GM12878 (cell line): ENCODE results near the gene LSM5. TPM values are rescaled to one million over a fixed set of nuclear protein-coding genes. Genes with fewer than 3 reads are reported as not detected.

Experiments
- ATAC-seq: fragments of 200-7000 bp; cut with Tn5 transposase; 3 replicates; pipeline ENCODE4 v1.9.1; 2020; ENCODE audit warnings: mild to moderate bottlenecking, moderate library complexity
- BruUV-seq: library from RNA; stranded (reverse); fragments of 400-500 nt; replicated peaks from 2 replicates; lab custom pipeline; 2021; lab: Mats Ljungman, UMichigan
- CTCF ChIA-PET: fragments of 300-600 bp; sonication (Branson Sonifier 250); formaldehyde crosslinking; extraction: SDS; loops from one replicate; lab custom pipeline; 2021; ENCODE audit warnings: inconsistent platforms; lab: Yijun Ruan, JAX
- POLR2A ChIA-PET: fragments of 350-600 bp; formaldehyde crosslinking; extraction: SDS; loops from one replicate; lab custom pipeline; 2021; ENCODE audit warnings: inconsistent platforms; lab: Charles Lee
- RAD21 ChIA-PET: fragments of 300-600 bp; sonication (Branson Sonifier 250); formaldehyde crosslinking; loops from one replicate; lab custom pipeline; 2023; ENCODE audit warnings: antibody characterized with exemption; ENCODE audit not compliant: unreplicated experiment; lab: Charles Lee
- SMC1A ChIA-PET: fragments of 300-600 bp; sonication (Branson Sonifier 250); formaldehyde crosslinking; loops from one replicate; lab custom pipeline; 2023; ENCODE audit not compliant: unreplicated experiment, uncharacterized antibody; lab: Charles Lee
- DNase-seq: peaks from one replicate; pipeline ENCODE4 v3.0.0-alpha.2; 2011; ENCODE audit warnings: low read depth, low spot score
- FAIRE-seq: peaks from 3 replicates; lab custom pipeline; 2011; peaks lifted over from hg19 to GRCh38; lab: Jason Lieb, UNC
- H2AFZ ChIP-seq: 2 replicates; pipeline ENCODE4 v1.6.0; 2011; ENCODE audit warnings: low read depth, low read length, control low read depth; ENCODE audit not compliant: control insufficient read depth
- H3K27ac ChIP-seq: 2 replicates; pipeline ENCODE4 v1.5.1; 2011; ENCODE audit warnings: control low read depth; ENCODE audit not compliant: control insufficient read depth, insufficient read depth
- H3K27me3 ChIP-seq, 2 experiments: replicated peaks in 1 of 2; 2 replicates each; pipeline versions ENCODE4 v1.6.0 to v1.6.1; 2011; ENCODE audit warnings: low read length in 1 of 2; ENCODE audit not compliant: control insufficient read depth in 2 of 2, insufficient read depth in 2 of 2
- H3K36me3 ChIP-seq, 2 experiments: 2 replicates each; pipeline ENCODE4 v1.5.1; 2011; ENCODE audit warnings: low read length in 1 of 2; ENCODE audit not compliant: control insufficient read depth in 2 of 2, insufficient read depth in 2 of 2
- H3K4me1 ChIP-seq: 2 replicates; pipeline ENCODE4 v1.6.1; 2011; ENCODE audit warnings: mild to moderate bottlenecking, low read length, moderate library complexity, mixed read lengths; ENCODE audit not compliant: control insufficient read depth, insufficient read depth
- H3K4me2 ChIP-seq: 2 replicates; pipeline ENCODE4 v1.6.0; 2011; ENCODE audit warnings: control low read depth; ENCODE audit not compliant: control insufficient read depth, insufficient read depth
- H3K4me3 ChIP-seq: fragments of 200-600 bp; sonication (generic); 2 replicates; pipeline ENCODE4 v1.5.1; 2016
- H3K79me2 ChIP-seq: 2 replicates; pipeline ENCODE4 v1.6.0; 2011; ENCODE audit warnings: low read length; ENCODE audit not compliant: control insufficient read depth, insufficient read depth
- H3K9ac ChIP-seq: 2 replicates; pipeline ENCODE4 v1.8.0; 2011; ENCODE audit warnings: low read length, control low read depth, mixed read lengths; ENCODE audit not compliant: control insufficient read depth, insufficient read depth
- H3K9me3 ChIP-seq: replicated peaks from 3 replicates; pipeline ENCODE4 v1.5.1; 2011; ENCODE audit warnings: mild to moderate bottlenecking, low read length; ENCODE audit not compliant: control insufficient read depth, insufficient read depth
- H4K20me1 ChIP-seq: 2 replicates; pipeline ENCODE4 v1.6.0; 2011; ENCODE audit not compliant: control insufficient read depth, insufficient read depth
- BRCA1 ChIP-seq: IDR thresholded peaks from 2 replicates; pipeline ENCODE4 v1.6.1; 2011; ENCODE audit warnings: low read depth, low read length, improper control_type of control experiment
- CREM ChIP-seq: IDR thresholded peaks from 2 replicates; pipeline ENCODE4 v1.6.1; 2014; ENCODE audit warnings: antibody characterized with exemption, low read depth
- ELK1 ChIP-seq: IDR thresholded peaks from 2 replicates; pipeline ENCODE4 v1.6.1; 2012; ENCODE audit warnings: low read depth, low read length, improper control_type of control experiment
- IKZF2 ChIP-seq, 2 experiments: fragments of 450-650 bp; IDR thresholded peaks; 2 replicates each; pipeline ENCODE4 v1.6.1; 2017; ENCODE audit warnings: mild to moderate bottlenecking in 2 of 2, moderate library complexity in 2 of 2
- MTA2 ChIP-seq: fragments of 450-650 bp; IDR thresholded peaks from 2 replicates; pipeline ENCODE4 v1.6.1; 2016; ENCODE audit warnings: low read depth, mild to moderate bottlenecking, moderate library complexity
- NFYA ChIP-seq: IDR thresholded peaks from 2 replicates; pipeline ENCODE4 v1.6.1; 2011; ENCODE audit warnings: low read depth, mild to moderate bottlenecking, low read length, improper control_type of control experiment, borderline replicate concordance
- RELB ChIP-seq: fragments of 450-650 bp; IDR thresholded peaks from 2 replicates; pipeline ENCODE4 v1.6.1; 2017; ENCODE audit warnings: low read depth, mild to moderate bottlenecking, moderate library complexity
- SUZ12 ChIP-seq: fragments of 200-600 bp; sonication (generic); IDR thresholded peaks from one replicate; pipeline ENCODE4 v1.6.1; 2018; ENCODE audit warnings: antibody characterized with exemption, mild to moderate bottlenecking; ENCODE audit not compliant: unreplicated experiment
- USF1 ChIP-seq: IDR thresholded peaks from 2 replicates; pipeline ENCODE4 v1.6.1; 2011; ENCODE audit warnings: borderline replicate concordance, low read depth, mild to moderate bottlenecking, moderate library complexity, mixed read lengths, low read length; ENCODE audit not compliant: insufficient read depth; ENCODE audit errors: extremely low read length
- ZNF217 ChIP-seq: fragments of 450-650 bp; IDR thresholded peaks from 2 replicates; pipeline ENCODE4 v1.6.1; 2017; ENCODE audit warnings: antibody characterized with exemption, mild to moderate bottlenecking
- WGBS: methylation state at CpG from one replicate; pipeline ENCODE4 v1.1.6; 2016; ENCODE audit warnings: low lambda C conversion rate; ENCODE audit not compliant: insufficient replicate concordance, insufficient coverage; ENCODE audit errors: missing lambda C conversion rate; 5-methylcytosine and 5-hydroxymethylcytosine counted together
- in situ Hi-C: fragments of 300-500 bp; cut with MboI; formaldehyde crosslinking; loops from 9 replicates; pipeline ENCODE4 v1.14.3; 2018; ENCODE audit warnings: mixed read lengths
- intact Hi-C: fragments of 100-400 bp; cut with micrococcal nuclease; formaldehyde crosslinking; loops from one replicate; pipeline ENCODE4 v1.14.2; 2022; ENCODE audit not compliant: unreplicated experiment
- polyA plus RNA-seq, 11 experiments: library from polyadenylated mRNA; depleted of rRNA in 4 of 11; unstranded in 6 of 11; stranded (reverse) in 5 of 11; fragments of >200 nt; fragmentation: Nextera tagmentation in 4 of 11; fragmentation: Illumina TruSeq in 1 of 11; extraction: Ambion mirVana in 4 of 11; extraction: Trizol in 1 of 11; gene quantifications; 1 replicate in 1 of 11; 2 replicates in 10 of 11; pipeline versions ENCODE4 v1.2.1 to v1.2.3, GENCODE V29; 2011 to 2016; ENCODE audit warnings: inconsistent platforms in 2 of 11, missing spikeins in 2 of 11, low read depth in 1 of 11
- total RNA-seq, 4 experiments: library from RNA; depleted of rRNA in 3 of 4; stranded (reverse); fragments of >200 nt in 3 of 4; fragmentation: Illumina TruSeq in 1 of 4; extraction: Trizol in 1 of 4; gene quantifications; 2 replicates each; pipeline versions ENCODE4 v1.2.1 to v1.2.3, GENCODE V29; 2013 to 2021
- TF ChIP-seq, protein P1 (sequence below): fragments of 450-650 bp; IDR thresholded peaks from 2 replicates; pipeline ENCODE4 v1.6.1; 2016; ENCODE audit warnings: mild to moderate bottlenecking, moderate library complexity, borderline replicate concordance
- TF ChIP-seq, protein P2 (sequence below): IDR thresholded peaks from 2 replicates; pipeline ENCODE4 v1.6.1; 2011; ENCODE audit warnings: borderline replicate concordance, low read depth, mild to moderate bottlenecking, moderate library complexity, low read length; ENCODE audit not compliant: insufficient read depth, poor library complexity, severe bottlenecking

Gene LSM5
- total and polyA plus RNA-seq, 10 of the 15 experiments (the other 5 are each of a cell fraction or from before 2014, with no cell fraction given), result 29.4 to 538 (median 145) TPM

- 0 out of 4 replicates have a peak, but pooled peaks of 1 of the 2 experiments have one; percentile 1 for TF ChIP-seq IKZF2 (IDR thresholded peaks at IDR 0.05)
- TF ChIP-seq RELB, result peak; percentile 40; the same call in 1 of the 2 replicates
- no peak for TF ChIP-seq USF1
- TF ChIP-seq, all 136 proteins: peak for 9
Observed at GRCh38 chr7:32494946-32495297, 4.7 kb upstream of the LSM5 start (continued).

DNA sequence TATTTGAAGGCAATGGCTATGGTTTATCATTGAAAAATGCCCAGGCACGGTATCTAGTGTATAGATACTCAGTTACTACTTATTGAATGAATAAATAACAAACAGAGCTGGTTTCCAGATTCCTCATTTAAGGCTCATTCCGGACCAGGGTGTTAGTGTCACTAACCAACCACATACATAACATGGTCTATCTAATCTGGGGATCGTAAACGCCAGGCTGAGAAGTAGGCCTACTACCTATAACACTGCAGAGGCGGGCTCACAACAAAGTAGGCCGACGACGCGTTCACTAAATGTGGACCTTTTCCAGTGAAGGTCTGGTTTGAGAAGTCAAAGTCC is 423 bp downstream of the LSM5 start:
- no peaks in the 10 kb centered on the region for H4K20me1 ChIP-seq
- H3K4me3 ChIP-seq, result peak overlapping the region; percentile 84
- in situ Hi-C loops, result loop anchor here (10.0 kb wide), 1 partner anchor 745 kb away; no protein-coding TSS in a partner anchor
- BruUV-seq, result TSS peak; percentile 67
- CTCF ChIA-PET, result interaction anchor here (0.7 to 2.1 kb wide), 3 partner anchors 10 to 587 kb away, joined by 3 to 6 read pairs (median 3); no protein-coding TSS in a partner anchor
- H3K4me2 ChIP-seq, result peak overlapping the region; percentile 46
- H3K9me3 ChIP-seq, result no peaks in the 10 kb centered on the region
- H2AFZ ChIP-seq, result peak overlapping the region; percentile 92
- WGBS, result under 1% methylated on average over 9 of the region's 9 CpGs
- peaks cover 15% of the 10 kb centered on the region for H3K79me2 ChIP-seq
- H3K4me1 ChIP-seq, result no peaks in the 10 kb centered on the region
- RAD21 ChIA-PET, result interaction anchor here (1.4 kb wide), 1 partner anchor 357 kb away, joined by 5 read pairs; no protein-coding TSS in a partner anchor
- peak overlapping the region; percentile 73 for H3K9ac ChIP-seq
- intact Hi-C loops, result loop anchor here (5.0 to 10.0 kb wide), 4 partner anchors 88 to 573 kb away; partner anchors contain the start of genes KBTBD2 and NT5C3A
- peaks cover 0 to 5% of the 10 kb centered on the region in 2 experiments; a peak in 1 of 4 replicates for H3K36me3 ChIP-seq
- H3K27me3 ChIP-seq, result no peaks in the 10 kb centered on the region
- DNase-seq (no peak), FAIRE-seq (no peak), ATAC-seq (peak; percentile 44; the same call in 2 of the 3 replicates)
- POLR2A ChIA-PET, result interaction anchor here (0.9 kb wide), 1 partner anchor 11 kb away, joined by 3 read pairs; no protein-coding TSS in a partner anchor
- peak overlapping the region; percentile 85 for H3K27ac ChIP-seq
- SMC1A ChIA-PET, result interaction anchor here (0.9 to 1.8 kb wide), 3 partner anchors 8 to 26 kb away, joined by 3 to 5 read pairs (median 3); no protein-coding TSS in a partner anchor
- TF ChIP-seq, protein P1, sequence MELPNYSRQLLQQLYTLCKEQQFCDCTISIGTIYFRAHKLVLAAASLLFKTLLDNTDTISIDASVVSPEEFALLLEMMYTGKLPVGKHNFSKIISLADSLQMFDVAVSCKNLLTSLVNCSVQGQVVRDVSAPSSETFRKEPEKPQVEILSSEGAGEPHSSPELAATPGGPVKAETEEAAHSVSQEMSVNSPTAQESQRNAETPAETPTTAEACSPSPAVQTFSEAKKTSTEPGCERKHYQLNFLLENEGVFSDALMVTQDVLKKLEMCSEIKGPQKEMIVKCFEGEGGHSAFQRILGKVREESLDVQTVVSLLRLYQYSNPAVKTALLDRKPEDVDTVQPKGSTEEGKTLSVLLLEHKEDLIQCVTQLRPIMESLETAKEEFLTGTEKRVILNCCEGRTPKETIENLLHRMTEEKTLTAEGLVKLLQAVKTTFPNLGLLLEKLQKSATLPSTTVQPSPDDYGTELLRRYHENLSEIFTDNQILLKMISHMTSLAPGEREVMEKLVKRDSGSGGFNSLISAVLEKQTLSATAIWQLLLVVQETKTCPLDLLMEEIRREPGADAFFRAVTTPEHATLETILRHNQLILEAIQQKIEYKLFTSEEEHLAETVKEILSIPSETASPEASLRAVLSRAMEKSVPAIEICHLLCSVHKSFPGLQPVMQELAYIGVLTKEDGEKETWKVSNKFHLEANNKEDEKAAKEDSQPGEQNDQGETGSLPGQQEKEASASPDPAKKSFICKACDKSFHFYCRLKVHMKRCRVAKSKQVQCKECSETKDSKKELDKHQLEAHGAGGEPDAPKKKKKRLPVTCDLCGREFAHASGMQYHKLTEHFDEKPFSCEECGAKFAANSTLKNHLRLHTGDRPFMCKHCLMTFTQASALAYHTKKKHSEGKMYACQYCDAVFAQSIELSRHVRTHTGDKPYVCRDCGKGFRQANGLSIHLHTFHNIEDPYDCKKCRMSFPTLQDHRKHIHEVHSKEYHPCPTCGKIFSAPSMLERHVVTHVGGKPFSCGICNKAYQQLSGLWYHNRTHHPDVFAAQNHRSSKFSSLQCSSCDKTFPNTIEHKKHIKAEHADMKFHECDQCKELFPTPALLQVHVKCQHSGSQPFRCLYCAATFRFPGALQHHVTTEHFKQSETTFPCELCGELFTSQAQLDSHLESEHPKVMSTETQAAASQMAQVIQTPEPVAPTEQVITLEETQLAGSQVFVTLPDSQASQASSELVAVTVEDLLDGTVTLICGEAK, result no peak
- TF ChIP-seq ZNF217, result no peak
- no peak for TF ChIP-seq ELK1
- no peak for TF ChIP-seq NFYA
- TF ChIP-seq BRCA1, result no peak
- TF ChIP-seq CREM, result no peak
- TF ChIP-seq SUZ12, result no peak
- no peak for TF ChIP-seq MTA2
- TF ChIP-seq, protein P2, sequence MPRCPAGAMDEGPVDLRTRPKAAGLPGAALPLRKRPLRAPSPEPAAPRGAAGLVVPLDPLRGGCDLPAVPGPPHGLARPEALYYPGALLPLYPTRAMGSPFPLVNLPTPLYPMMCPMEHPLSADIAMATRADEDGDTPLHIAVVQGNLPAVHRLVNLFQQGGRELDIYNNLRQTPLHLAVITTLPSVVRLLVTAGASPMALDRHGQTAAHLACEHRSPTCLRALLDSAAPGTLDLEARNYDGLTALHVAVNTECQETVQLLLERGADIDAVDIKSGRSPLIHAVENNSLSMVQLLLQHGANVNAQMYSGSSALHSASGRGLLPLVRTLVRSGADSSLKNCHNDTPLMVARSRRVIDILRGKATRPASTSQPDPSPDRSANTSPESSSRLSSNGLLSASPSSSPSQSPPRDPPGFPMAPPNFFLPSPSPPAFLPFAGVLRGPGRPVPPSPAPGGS, result no peak
